Measurements from ENCODE around the gene DCC. TPM values are rescaled to one million over a fixed set of nuclear protein-coding genes. Genes with fewer than 3 reads are reported as not detected.
"Not testable (repeated sequence)": the region's sequence is repeated elsewhere in the genome, so short reads cannot be mapped to it uniquely, and the experiment has no call there.

Gene DCC
- total RNA-seq, 1 experiment from 2014 or later: 0.72 TPM

GRCh38 chr18:52363861-52364260 is 23.9 kb downstream of the DCC start (continued):
- TF ChIP-seq PRRX2 (CRISPR knock-in tag; IDR thresholded peaks at IDR 0.05) (no peak), E2F1 (CRISPR knock-in tag; IDR thresholded peaks at IDR 0.05) (no peak)

- H3K9me3 Mint-ChIP-seq; ATAC-seq; H3K4me3 Mint-ChIP-seq; POLR2A ChIA-PET; H3K4me1 Mint-ChIP-seq; H3K27me3 Mint-ChIP-seq (ENCODE audit: low read depth); H3K36me3 Mint-ChIP-seq; CTCF ChIA-PET; DNase-seq (ENCODE audit: low spot score); H3K27ac Mint-ChIP-seq: not testable (repeated sequence)
Observed at GRCh38 chr18:52366851-52367250, 26.9 kb downstream of the DCC start.

GRCh38 chr18:52367953-52368742 is 28.2 kb downstream of the DCC start:
- ATAC-seq: no peak
- no peak overlapping the region for H3K27ac Mint-ChIP-seq
- ChIA-PET POLR2A (no interaction called here), CTCF (no interaction called here)
- H3K27me3 Mint-ChIP-seq (ENCODE audit: low read depth): no peaks in the 10 kb centered on the region
- H3K9me3 Mint-ChIP-seq: peaks cover 8% of the 10 kb centered on the region
- no peak for DNase-seq (ENCODE audit: low spot score)
- H3K4me3 Mint-ChIP-seq: no peak overlapping the region
- TF ChIP-seq GTF2I (CRISPR knock-in tag; conservative IDR thresholded peaks at IDR 0.05): no peak
- TF ChIP-seq MYBL2 (CRISPR knock-in tag; IDR thresholded peaks at IDR 0.05): no peak
- TF ChIP-seq PRDM15 (CRISPR knock-in tag; IDR thresholded peaks at IDR 0.05): no peak
- TF ChIP-seq ZNF532 (CRISPR knock-in tag; IDR thresholded peaks at IDR 0.05; ENCODE audit: borderline replicate concordance): no peak
- no peak for TF ChIP-seq E2F1 (CRISPR knock-in tag; IDR thresholded peaks at IDR 0.05)
- no peak for TF ChIP-seq ZNF512 (CRISPR knock-in tag; IDR thresholded peaks at IDR 0.05; ENCODE audit: borderline replicate concordance)
- no peaks in the 10 kb centered on the region for H3K36me3 Mint-ChIP-seq
- H3K4me1 Mint-ChIP-seq: peaks cover 5% of the 10 kb centered on the region
